DMS53 treated with DMSO at 0.1 percent for 48 hours (cell line): ENCODE data around the gene ACTL7A.
"Not testable (repeated sequence)": the region's sequence is repeated elsewhere in the genome, so short reads cannot be mapped to it uniquely, and the experiment has no call there.

ENCODE experiments used
- DNase-seq: peaks from one replicate; lab custom pipeline; 2025; ENCODE audit not compliant: unreplicated experiment; lab: John Stamatoyannopoulos, UW

ACTL7A gene

GRCh38 chr9:108845947-108846346 is 16.1 kb upstream of the ACTL7A start:
- no peak for DNase-seq

DNA sequence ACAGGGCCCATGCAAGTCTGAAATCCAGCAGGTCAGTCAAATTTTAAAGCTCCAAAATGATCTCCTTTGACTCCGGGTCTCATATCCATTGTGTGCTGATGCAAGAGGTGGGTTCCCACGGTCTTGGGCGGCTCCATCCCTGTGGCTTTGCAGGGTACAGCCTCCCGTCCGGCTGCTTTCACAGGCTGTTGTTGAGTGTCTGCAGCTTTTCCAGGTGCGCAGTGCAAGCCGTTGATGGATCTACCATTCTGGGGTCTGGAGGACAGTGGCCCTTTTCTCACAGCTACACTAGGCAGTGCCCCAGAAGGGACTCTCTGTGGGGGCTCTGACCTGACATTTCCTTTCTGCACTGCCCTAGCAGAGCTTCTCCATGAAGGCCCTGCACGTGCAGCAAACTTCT is 13.8 kb upstream of the ACTL7A start:
- not testable (repeated sequence) for DNase-seq

DNA sequence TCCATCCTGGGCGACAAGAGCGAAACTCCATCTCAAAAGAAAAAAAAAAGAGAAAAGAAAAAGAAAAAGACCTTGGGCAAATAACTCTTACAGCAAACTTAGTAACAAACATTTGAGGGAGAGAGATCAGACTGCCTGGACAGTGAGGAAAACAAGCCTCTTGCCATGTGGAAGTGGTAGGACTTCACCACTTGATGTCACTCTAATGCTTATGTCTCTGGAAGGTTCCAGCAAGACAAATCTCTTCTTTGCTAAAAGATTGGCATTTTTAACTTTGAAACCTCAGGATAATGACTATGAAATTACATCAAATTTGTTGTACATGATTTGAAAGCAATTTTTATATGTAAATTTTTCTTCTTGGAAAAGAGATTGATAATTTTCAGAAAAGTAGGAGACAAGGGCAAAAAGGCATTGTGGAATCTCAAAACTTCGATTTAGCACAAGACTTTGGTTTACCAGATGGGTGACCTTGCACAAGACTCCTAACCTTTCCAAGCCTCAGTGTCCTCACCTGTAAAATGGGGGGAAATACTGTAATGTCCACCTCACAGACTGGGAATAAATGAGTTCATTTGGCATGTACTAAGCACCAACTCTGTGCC is 11.7 kb upstream of the ACTL7A start:
- DNase-seq = peak; percentile 4

DNA sequence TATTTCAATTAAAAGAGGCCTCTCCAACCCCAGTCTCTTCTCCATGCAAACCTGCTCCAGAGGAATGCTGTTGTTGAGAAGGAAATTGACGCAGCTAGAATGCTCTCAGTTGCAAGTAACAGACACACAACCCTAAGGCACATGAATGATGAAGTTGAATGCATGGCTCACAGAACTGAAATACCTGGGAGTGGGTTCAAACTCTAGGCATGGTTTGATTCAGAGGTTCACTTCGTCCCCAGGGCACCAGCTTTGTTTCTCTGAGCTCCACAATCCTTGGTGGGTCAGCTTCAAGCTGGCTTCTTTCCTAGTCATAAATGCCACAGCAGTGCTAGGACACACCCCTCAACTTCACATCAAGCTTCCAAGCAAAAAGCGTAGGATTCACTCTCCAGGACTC is 10.9 kb upstream of the ACTL7A start:
- DNase-seq = no peak

DNA sequence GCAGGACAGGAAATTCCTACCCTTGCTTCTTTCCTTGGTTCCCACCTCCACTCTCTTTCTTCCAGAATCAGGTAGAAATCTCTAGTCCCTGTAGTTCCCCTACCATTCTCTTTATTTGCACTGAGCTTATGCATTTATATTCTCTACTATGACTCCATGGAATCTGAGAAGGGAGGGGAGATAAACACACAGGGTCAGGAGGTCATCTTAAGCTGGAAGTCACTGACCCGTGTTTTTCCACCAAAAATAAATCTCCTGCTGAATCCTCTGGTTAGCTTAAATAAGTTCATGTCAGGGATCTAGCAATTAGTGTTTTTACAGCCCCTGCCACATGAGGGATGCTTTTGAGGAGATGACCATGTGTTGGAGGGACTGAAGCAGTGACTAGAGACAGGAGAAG is 10.0 kb upstream of the ACTL7A start:
- DNase-seq = no peak

DNA sequence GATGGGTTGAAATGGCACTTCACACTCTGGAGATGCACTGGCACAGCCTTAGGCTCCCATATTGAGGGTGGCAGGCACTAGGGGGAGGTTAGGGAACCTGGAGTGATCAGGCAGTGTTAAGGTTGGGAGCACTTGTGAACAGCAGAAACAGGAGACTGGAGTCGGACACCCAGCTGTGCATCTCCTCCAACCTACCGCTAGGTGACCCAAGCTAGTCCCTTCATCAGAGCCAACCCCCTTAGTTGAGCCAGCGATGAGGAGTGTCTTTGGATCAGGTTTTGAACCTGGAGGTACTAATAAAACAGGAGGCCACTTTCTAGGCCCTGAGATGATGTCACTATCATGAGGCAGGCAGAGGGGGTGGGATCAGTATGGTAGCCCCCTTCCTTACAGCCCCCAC is 8.0 kb upstream of the ACTL7A start:
- no peak for DNase-seq

DNA sequence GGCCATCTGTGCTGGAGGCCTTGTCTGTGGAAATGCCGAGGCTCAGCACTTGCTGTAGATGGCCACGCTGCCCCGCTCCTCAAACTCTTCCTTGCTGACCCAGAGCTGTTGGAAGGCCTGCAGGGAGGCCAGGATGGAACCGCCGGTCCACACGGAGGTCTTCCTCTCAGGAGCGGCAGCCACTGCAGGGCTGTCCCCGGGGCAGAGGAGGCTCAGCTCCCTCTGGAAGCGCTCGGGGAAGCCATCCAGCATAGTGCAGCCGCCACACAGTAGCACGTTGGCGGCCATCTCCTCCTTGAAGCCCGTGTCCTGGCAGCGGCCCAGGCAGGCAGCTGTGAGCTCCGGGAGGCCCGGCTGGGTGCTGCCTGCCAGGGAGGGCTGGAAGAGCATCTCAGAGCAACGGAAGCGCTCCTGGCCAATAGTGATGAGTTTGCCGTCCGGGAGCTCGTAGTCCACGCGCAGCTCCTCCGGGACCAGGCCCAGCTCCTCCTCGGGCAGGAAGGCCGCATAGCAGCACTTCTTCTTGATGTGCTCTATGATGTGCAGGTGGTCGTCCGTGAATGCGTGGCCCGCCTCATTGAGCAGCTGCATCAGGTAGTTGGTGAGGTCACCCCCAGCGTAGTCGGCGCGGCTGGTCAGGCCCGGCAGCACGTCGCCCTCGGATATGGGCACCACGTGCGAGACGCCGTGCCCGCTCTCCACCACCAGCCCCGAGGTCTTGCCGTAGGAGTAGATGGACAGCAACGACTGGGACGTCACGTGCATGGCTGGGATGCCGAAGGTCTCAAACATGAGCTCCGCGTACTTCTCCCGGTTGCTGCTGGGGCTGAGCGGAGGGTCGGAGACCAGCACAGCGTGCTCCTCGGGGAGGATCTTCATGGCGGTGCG is 7.2 kb upstream of the ACTL7A start:
- no peak for DNase-seq

DNA sequence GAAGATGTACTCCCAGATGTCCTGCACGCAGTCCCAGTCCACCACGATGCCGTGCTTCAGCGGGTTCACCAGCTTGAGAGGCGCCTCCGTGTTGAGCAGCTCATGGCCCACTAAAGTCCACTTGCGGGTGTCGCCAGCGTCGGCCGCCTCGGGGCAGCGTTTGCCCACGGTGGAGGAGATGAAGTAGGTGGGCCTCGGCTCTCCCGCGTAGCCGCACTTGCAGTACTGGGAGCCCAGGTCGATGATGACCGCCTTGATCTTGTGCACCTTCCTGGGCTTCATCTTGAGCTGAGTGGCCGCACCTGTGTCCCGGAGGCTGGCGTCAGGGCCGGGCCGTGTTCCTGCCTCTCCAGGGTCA is 6.6 kb upstream of the ACTL7A start:
- no peak for DNase-seq

GRCh38 chr9:108855888-108856287 is 6.2 kb upstream of the ACTL7A start, which contains the start of gene ACTL7B:
TSS of gene ACTL7B (minus strand) at chr9:108855986. CDS start at chr9:108855930, 56 bp downstream.
- DNase-seq = no peak

- DNase-seq = no peak
Observed at GRCh38 chr9:108857572-108857971, 4.5 kb upstream of the ACTL7A start.

DNA sequence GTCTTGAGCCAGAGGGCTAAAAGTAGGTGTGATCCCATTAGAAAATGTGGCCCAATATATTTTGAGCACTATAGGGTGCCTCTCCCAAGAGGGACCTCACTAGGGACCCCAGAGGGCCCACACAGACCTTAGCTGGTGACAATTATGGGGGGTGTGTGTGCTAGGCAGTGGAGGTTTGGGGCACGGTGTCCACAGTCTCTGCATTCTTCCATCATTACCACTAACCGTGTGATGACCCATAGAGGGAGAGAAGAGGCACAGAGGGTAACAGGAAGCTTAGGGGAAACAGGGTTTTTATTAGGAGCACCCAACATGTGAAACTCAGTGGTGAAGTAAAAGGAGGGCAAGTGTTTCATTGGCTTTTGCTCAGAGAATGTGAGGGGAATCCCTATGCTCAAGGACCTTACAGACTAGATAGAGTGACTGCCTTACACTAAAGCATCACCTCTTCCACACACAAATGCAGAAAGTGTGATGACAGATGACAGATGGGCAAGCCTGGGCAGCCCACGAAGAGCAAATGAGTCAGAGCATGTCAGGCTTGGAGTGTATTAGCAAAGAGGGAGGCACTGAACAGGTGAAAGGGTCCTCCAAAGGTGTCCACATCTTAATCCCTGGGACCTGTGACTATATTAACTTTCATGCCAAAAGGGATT is 2.5 kb upstream of the ACTL7A start:
- no peak for DNase-seq

GRCh38 chr9:108860354-108860753 is 1.7 kb upstream of the ACTL7A start:
- no peak for DNase-seq

GRCh38 chr9:108860764-108861163 is 1.3 kb upstream of the ACTL7A start:
- no peak for DNase-seq

GRCh38 chr9:108861464-108861863 is 602 bp upstream of the ACTL7A start:
- DNase-seq = no peak

DNA sequence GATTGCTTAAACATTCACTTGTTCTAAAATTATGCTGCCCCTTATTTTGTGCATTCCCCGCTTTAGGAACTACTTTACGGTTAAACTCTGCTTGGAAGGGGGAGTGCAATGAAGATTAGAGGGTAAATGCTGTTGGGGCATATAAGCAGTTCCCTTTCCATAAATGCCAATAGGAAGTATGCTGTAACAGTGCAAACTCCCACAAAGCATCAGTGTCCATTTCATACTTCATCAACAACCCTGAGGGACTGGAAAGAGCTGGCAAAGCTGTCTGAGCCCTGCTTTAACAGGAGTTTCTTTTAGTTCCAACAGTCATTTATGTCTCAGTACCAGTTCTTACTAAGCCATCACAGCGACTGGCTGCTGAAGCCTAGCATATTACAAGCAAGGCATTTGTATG is 1.8 kb downstream of the ACTL7A start:
- no peak for DNase-seq

GRCh38 chr9:108864446-108864845 is 2.4 kb downstream of the ACTL7A start:
- DNase-seq = no peak

DNA sequence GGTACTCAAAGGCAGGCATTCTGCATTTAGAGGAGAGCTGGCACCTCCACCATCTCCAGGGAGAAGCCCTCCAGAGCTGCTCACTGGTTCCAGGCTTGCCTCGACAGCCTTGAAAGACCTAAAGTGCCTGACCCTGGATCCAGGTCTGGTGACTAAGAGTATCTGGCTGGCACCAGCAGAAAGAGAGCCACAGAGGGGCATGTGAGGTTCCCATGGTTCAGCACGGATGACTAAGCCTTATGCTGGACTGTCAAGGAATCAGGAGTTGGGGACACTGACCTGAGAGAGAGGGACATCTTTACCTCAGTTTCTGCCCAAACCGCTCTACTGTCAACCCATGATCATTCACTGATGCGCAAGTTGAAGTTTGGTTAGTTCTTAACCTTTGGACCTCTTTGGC is 3.0 kb downstream of the ACTL7A start:
- DNase-seq = no peak

GRCh38 chr9:108866001-108866420 is 3.9 kb downstream of the ACTL7A start:
- DNase-seq = no peak

GRCh38 chr9:108867116-108867515 is 5.0 kb downstream of the ACTL7A start:
- DNase-seq = no peak

DNA sequence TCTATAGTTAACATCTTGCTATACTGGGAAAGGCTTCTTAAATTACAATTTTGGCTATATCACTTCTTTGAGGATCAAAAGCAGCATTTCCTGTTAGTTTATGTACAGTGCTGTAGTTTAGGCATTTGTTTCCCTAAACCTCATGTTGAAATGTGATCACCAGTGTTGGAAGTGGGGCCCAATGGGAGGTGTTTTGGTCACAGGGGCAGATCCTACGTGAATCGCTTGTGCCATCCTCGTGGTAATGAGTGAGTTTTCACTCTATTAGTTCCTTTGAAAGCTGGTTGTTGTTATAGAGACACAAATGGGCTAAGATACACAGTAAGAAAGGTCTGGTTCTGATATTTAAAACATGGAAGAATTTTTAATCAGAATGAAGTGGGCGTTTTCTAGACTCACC is 5.8 kb downstream of the ACTL7A start:
- DNase-seq = no peak

- DNase-seq = no peak
Observed at GRCh38 chr9:108869092-108869725, 7.1 kb downstream of the ACTL7A start.
